HepG2 (cell line): ENCODE results near the gene ELL3. TPM values are rescaled to one million over a fixed set of nuclear protein-coding genes. Genes with fewer than 3 reads are reported as not detected.

Experiments used
- ASH2L ChIP-seq: fragments of 300-600, 200-600 bp; sonication (generic); IDR thresholded peaks from 2 replicates; pipeline ENCODE4 v1.7.0; 2017; ENCODE audit warnings: low read depth, mild to moderate bottlenecking, moderate library complexity, mixed read lengths, low read length; ENCODE audit not compliant: insufficient read length
- BRD4 ChIP-seq: sonication (generic); formaldehyde crosslinking; IDR thresholded peaks from 2 replicates; pipeline ENCODE4 v1.4.0; 2020; ENCODE audit warnings: missing genetic modification reagents
- CEBPG ChIP-seq: IDR thresholded peaks from 2 replicates; pipeline ENCODE4 v1.6.1; 2016
- CENPT ChIP-seq: sonication (generic); formaldehyde crosslinking; IDR thresholded peaks from 2 replicates; pipeline ENCODE4 v1.8.0; 2022; ENCODE audit warnings: low read depth, mild to moderate bottlenecking, moderate library complexity, missing genetic modification reagents
- GTF3A ChIP-seq: sonication (generic); formaldehyde crosslinking; conservative IDR thresholded peaks from 2 replicates; pipeline ENCODE4 v1.4.0; 2020; ENCODE audit warnings: mild to moderate bottlenecking, missing genetic modification reagents
- GZF1 ChIP-seq: sonication (generic); formaldehyde crosslinking; IDR thresholded peaks from 2 replicates; pipeline ENCODE4 v1.5.1; 2020; ENCODE audit warnings: mild to moderate bottlenecking, missing genetic modification reagents
- HOXA7 ChIP-seq: sonication (generic); formaldehyde crosslinking; IDR thresholded peaks from 2 replicates; pipeline ENCODE4 v1.8.1; 2022; ENCODE audit warnings: mild to moderate bottlenecking, missing genetic modification reagents, moderate library complexity
- KMT2A ChIP-seq: sonication (generic); formaldehyde crosslinking; IDR thresholded peaks from 2 replicates; pipeline ENCODE4 v1.4.0; 2020; ENCODE audit warnings: missing genetic modification reagents
- SIN3A ChIP-seq: IDR thresholded peaks from 2 replicates; pipeline ENCODE4 v1.6.1; 2011; ENCODE audit warnings: low read depth, mild to moderate bottlenecking, control low read depth, low read length, borderline replicate concordance
- TEAD2 ChIP-seq: sonication (generic); formaldehyde crosslinking; IDR thresholded peaks from 2 replicates; pipeline ENCODE4 v1.9.0; 2021; ENCODE audit warnings: missing genetic modification reagents
- ZNF430 ChIP-seq: sonication (generic); formaldehyde crosslinking; IDR thresholded peaks from 2 replicates; pipeline ENCODE4 v1.9.0; 2021; ENCODE audit warnings: mild to moderate bottlenecking, missing genetic modification reagents
- ZNF598 ChIP-seq: sonication (generic); formaldehyde crosslinking; IDR thresholded peaks from 2 replicates; pipeline ENCODE4 v1.5.1; 2020; ENCODE audit warnings: mild to moderate bottlenecking, missing genetic modification reagents, borderline replicate concordance
- ZNF703 ChIP-seq: sonication (generic); formaldehyde crosslinking; IDR thresholded peaks from 2 replicates; pipeline ENCODE4 v1.5.1; 2020; ENCODE audit warnings: missing genetic modification reagents, mild to moderate bottlenecking, moderate library complexity, borderline replicate concordance
- ZNF713 ChIP-seq: sonication (generic); formaldehyde crosslinking; IDR thresholded peaks from 2 replicates; pipeline ENCODE4 v1.4.0; 2020; ENCODE audit warnings: mild to moderate bottlenecking, missing genetic modification reagents
- ZNF761 ChIP-seq: sonication (generic); formaldehyde crosslinking; conservative IDR thresholded peaks from 2 replicates; pipeline ENCODE4 v1.4.0; 2020; ENCODE audit warnings: mild to moderate bottlenecking, missing genetic modification reagents
- ZNF781 ChIP-seq: sonication (generic); formaldehyde crosslinking; IDR thresholded peaks from 2 replicates; pipeline ENCODE4 v1.5.1; 2020; ENCODE audit warnings: borderline replicate concordance, mild to moderate bottlenecking, missing genetic modification reagents; ENCODE audit errors: not compliant biosample characterization
- ZSCAN29 ChIP-seq: sonication (generic); formaldehyde crosslinking; conservative IDR thresholded peaks from 2 replicates; pipeline ENCODE4 v1.4.0; 2020; ENCODE audit warnings: mild to moderate bottlenecking, missing genetic modification reagents
- polyA plus RNA-seq, 8 experiments: library from polyadenylated mRNA; depleted of rRNA in 3 of 8; stranded (reverse) in 7 of 8; unstranded in 1 of 8; fragments of >200 nt; fragmentation: Illumina TruSeq in 4 of 8; extraction: Trizol in 4 of 8; gene quantifications; 2 replicates each; pipeline versions ENCODE4 v1.2.1 to v1.2.3, GENCODE V29; 2011 to 2016; ENCODE audit warnings: low read depth in 4 of 8, missing spikeins in 1 of 8, mixed read lengths in 1 of 8; ENCODE audit not compliant: insufficient read depth in 1 of 8
- total RNA-seq, 5 experiments: library from RNA; depleted of rRNA; stranded (reverse); fragments of >200 nt; fragmentation: Illumina TruSeq; extraction: Trizol; gene quantifications; 2 replicates each; pipeline ENCODE4 v1.2.3, GENCODE V29; 2016; ENCODE audit warnings: low read depth in 1 of 5
- TF ChIP-seq, protein P1 (sequence below): sonication (generic); formaldehyde crosslinking; IDR thresholded peaks from 2 replicates; pipeline ENCODE4 v1.4.0; 2020; ENCODE audit warnings: missing genetic modification reagents
- TF ChIP-seq, protein P2 (sequence below): sonication (generic); formaldehyde crosslinking; IDR thresholded peaks from 2 replicates; pipeline ENCODE4 v1.5.1; 2020; ENCODE audit warnings: missing genetic modification reagents, mild to moderate bottlenecking, borderline replicate concordance
- TF ChIP-seq, protein P3 (sequence below): sonication (generic); formaldehyde crosslinking; IDR thresholded peaks from 2 replicates; pipeline ENCODE4 v1.4.0; 2020; ENCODE audit warnings: mild to moderate bottlenecking, low read depth, missing genetic modification reagents
- TF ChIP-seq, protein P4 (sequence below): IDR thresholded peaks from 2 replicates; pipeline ENCODE4 v1.6.1; 2016; ENCODE audit warnings: mild to moderate bottlenecking

The ELL3 gene
- total and polyA plus RNA-seq, 2 of the 13 experiments (the other 11 are each of a cell fraction or from before 2014, with no cell fraction given): 6.1 to 8.8 TPM

DNA sequence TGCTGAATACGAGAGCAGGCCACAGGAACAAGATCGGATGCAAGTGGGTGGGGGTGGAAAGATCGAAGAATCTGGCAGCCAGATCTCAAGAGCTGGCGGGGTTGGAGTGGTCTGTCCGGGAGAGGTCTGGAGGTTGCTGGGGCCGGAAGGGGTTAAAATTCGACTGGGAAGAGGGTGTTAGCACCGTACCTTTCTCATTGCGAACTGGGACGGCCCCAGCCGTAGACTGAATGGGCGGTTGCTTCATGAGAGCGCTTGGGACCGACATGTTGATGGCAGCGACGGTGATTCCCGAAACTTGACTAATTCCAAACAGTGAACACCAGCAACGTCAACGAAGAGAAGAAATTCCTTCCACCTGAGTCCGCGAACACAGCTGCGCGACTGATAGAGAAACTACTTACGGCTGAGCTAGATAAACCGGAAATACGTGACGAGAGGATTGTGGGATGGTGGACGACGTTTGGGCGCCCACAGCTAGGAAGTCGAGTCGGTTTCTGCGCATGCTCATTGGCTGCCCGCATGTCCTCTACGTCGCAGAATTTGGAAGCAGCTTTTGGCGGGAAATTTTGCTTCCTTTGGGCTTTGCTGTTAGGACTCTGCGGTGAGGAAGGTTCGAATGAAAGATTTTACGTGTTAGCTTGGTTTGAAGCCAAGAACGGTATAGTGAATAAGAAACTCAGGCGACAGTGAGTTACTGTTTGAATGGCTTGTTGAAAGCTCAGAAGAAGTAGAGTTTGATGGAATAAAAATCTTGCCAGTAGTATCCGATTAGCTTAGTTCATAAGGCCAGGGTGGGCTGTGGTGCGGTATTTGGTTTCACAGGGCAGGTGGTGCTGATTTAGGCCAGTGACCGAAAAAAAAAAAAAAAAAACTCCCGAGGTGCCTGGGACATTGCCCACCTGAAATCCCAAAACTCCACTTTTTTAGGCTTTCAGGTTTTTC, 47.8 kb upstream of the ELL3 start, which contains the start of gene MFAP1 (continued):
- TF ChIP-seq, protein P1, sequence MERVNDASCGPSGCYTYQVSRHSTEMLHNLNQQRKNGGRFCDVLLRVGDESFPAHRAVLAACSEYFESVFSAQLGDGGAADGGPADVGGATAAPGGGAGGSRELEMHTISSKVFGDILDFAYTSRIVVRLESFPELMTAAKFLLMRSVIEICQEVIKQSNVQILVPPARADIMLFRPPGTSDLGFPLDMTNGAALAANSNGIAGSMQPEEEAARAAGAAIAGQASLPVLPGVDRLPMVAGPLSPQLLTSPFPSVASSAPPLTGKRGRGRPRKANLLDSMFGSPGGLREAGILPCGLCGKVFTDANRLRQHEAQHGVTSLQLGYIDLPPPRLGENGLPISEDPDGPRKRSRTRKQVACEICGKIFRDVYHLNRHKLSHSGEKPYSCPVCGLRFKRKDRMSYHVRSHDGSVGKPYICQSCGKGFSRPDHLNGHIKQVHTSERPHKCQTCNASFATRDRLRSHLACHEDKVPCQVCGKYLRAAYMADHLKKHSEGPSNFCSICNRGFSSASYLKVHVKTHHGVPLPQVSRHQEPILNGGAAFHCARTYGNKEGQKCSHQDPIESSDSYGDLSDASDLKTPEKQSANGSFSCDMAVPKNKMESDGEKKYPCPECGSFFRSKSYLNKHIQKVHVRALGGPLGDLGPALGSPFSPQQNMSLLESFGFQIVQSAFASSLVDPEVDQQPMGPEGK (CRISPR knock-in tag): no peak
- 0 out of 2 replicates have a peak, but pooled peaks have one; percentile 29 for TF ChIP-seq ZNF598 (CRISPR knock-in tag)
- peak; percentile 97 for TF ChIP-seq ASH2L
- peak; percentile 77; the same call in 1 of the 2 replicates for TF ChIP-seq ZNF430 (CRISPR knock-in tag)
- TF ChIP-seq, protein P2, sequence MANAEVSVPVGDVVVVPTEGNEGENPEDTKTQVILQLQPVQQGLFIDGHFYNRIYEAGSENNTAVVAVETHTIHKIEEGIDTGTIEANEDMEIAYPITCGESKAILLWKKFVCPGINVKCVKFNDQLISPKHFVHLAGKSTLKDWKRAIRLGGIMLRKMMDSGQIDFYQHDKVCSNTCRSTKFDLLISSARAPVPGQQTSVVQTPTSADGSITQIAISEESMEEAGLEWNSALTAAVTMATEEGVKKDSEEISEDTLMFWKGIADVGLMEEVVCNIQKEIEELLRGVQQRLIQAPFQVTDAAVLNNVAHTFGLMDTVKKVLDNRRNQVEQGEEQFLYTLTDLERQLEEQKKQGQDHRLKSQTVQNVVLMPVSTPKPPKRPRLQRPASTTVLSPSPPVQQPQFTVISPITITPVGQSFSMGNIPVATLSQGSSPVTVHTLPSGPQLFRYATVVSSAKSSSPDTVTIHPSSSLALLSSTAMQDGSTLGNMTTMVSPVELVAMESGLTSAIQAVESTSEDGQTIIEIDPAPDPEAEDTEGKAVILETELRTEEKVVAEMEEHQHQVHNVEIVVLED (CRISPR knock-in tag): peak; percentile 90
- TF ChIP-seq HOXA7: no peak
- TF ChIP-seq ZSCAN29: 0 out of 2 replicates have a peak, but pooled peaks have one; percentile 32
- TF ChIP-seq, protein P3, sequence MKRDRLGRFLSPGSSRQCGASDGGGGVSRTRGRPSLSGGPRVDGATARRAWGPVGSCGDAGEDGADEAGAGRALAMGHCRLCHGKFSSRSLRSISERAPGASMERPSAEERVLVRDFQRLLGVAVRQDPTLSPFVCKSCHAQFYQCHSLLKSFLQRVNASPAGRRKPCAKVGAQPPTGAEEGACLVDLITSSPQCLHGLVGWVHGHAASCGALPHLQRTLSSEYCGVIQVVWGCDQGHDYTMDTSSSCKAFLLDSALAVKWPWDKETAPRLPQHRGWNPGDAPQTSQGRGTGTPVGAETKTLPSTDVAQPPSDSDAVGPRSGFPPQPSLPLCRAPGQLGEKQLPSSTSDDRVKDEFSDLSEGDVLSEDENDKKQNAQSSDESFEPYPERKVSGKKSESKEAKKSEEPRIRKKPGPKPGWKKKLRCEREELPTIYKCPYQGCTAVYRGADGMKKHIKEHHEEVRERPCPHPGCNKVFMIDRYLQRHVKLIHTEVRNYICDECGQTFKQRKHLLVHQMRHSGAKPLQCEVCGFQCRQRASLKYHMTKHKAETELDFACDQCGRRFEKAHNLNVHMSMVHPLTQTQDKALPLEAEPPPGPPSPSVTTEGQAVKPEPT (CRISPR knock-in tag): peak; percentile 56; the same call in 1 of the 2 replicates
- TF ChIP-seq GZF1 (CRISPR knock-in tag): peak; percentile 24; the same call in 1 of the 2 replicates
- peak; percentile 28 for TF ChIP-seq CEBPG
- no peak; the same call in 1 of the 2 replicates for TF ChIP-seq BRD4 (CRISPR knock-in tag)
- no peak for TF ChIP-seq ZNF713 (CRISPR knock-in tag)
- TF ChIP-seq GTF3A (CRISPR knock-in tag): no peak
- TF ChIP-seq KMT2A (CRISPR knock-in tag): peak; percentile 93
- TF ChIP-seq SIN3A: peak; percentile 94
- no peak for TF ChIP-seq CENPT (CRISPR knock-in tag)
- TF ChIP-seq, protein P4, sequence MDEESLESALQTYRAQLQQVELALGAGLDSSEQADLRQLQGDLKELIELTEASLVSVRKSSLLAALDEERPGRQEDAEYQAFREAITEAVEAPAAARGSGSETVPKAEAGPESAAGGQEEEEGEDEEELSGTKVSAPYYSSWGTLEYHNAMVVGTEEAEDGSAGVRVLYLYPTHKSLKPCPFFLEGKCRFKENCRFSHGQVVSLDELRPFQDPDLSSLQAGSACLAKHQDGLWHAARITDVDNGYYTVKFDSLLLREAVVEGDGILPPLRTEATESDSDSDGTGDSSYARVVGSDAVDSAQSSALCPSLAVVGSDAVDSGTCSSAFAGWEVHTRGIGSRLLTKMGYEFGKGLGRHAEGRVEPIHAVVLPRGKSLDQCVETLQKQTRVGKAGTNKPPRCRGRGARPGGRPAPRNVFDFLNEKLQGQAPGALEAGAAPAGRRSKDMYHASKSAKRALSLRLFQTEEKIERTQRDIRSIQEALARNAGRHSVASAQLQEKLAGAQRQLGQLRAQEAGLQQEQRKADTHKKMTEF (CRISPR knock-in tag): peak; percentile 80
- TF ChIP-seq TEAD2 (CRISPR knock-in tag): no peak
- 0 out of 2 replicates have a peak, but pooled peaks have one; percentile 70 for TF ChIP-seq ZNF761 (CRISPR knock-in tag)
- no peak for TF ChIP-seq ZNF703
- TF ChIP-seq ZNF781 (CRISPR knock-in tag): peak; percentile 94
